ENCODE results near the gene NR2F2.

The NR2F2 gene

GRCh38 chr15:96330450-96331143 is at the start of gene NR2F2:
Gene NR2F2, plus strand, starts transcription at chr15:96330700. Its CDS starts 1,406 bp downstream, at chr15:96332106.
- in situ Hi-C loops (cut with HindIII; ENCODE audit: low sequenced_read_pairs) = loop anchor here (25.0 kb wide), 1 partner anchor 1043 kb away; no protein-coding TSS in a partner anchor
- TF ChIP-seq CTCF (IDR thresholded peaks at IDR 0.05; ENCODE audit: low read depth, low read length) = no peak
- peak within 1 kb of the TSS; percentile 99 for H3K4me3 ChIP-seq (ENCODE audit: low read depth, low read length)
- peak; percentile 100 for DNase-seq (ENCODE audit: low read depth, low spot score)

GRCh38 chr15:96285305-96285704 is 45.2 kb upstream of the NR2F2 start:
- in situ Hi-C loops (cut with HindIII; ENCODE audit: low sequenced_read_pairs) = no loop called here
- peak; percentile 99 for DNase-seq (ENCODE audit: low read depth, low spot score)
- TF ChIP-seq CTCF (IDR thresholded peaks at IDR 0.05; ENCODE audit: low read depth, low read length) = no peak
- no peak overlapping the region for H3K4me3 ChIP-seq (ENCODE audit: low read depth, low read length)

- no peak for TF ChIP-seq CTCF (IDR thresholded peaks at IDR 0.05; ENCODE audit: low read depth, low read length)
- in situ Hi-C loops (cut with HindIII; ENCODE audit: low sequenced_read_pairs) = no loop called here
- DNase-seq (ENCODE audit: low read depth, low spot score) = no peak
- H3K4me3 ChIP-seq (ENCODE audit: low read depth, low read length) = no peak overlapping the region
Observed at GRCh38 chr15:96285729-96286254, 44.7 kb upstream of the NR2F2 start.

- no peak overlapping the region for H3K4me3 ChIP-seq (ENCODE audit: low read depth, low read length)
- no peak for TF ChIP-seq CTCF (IDR thresholded peaks at IDR 0.05; ENCODE audit: low read depth, low read length)
- in situ Hi-C loops (cut with HindIII; ENCODE audit: low sequenced_read_pairs) = no loop called here
- no peak for DNase-seq (ENCODE audit: low read depth, low spot score)
Observed at GRCh38 chr15:96290679-96291078, 39.8 kb upstream of the NR2F2 start.

- H3K4me3 ChIP-seq (ENCODE audit: low read depth, low read length) = no peak overlapping the region
- TF ChIP-seq CTCF (IDR thresholded peaks at IDR 0.05; ENCODE audit: low read depth, low read length) = no peak
- DNase-seq (ENCODE audit: low read depth, low spot score) = no peak
- in situ Hi-C loops (cut with HindIII; ENCODE audit: low sequenced_read_pairs) = no loop called here
Observed at GRCh38 chr15:96292635-96293034, 37.9 kb upstream of the NR2F2 start.

GRCh38 chr15:96293441-96293840 is 37.1 kb upstream of the NR2F2 start:
- DNase-seq (ENCODE audit: low read depth, low spot score) = no peak
- no peak overlapping the region for H3K4me3 ChIP-seq (ENCODE audit: low read depth, low read length)
- in situ Hi-C loops (cut with HindIII; ENCODE audit: low sequenced_read_pairs) = no loop called here
- TF ChIP-seq CTCF (IDR thresholded peaks at IDR 0.05; ENCODE audit: low read depth, low read length) = no peak

All from astrocyte of the spinal cord (primary cell).